ENCODE data around the gene PDE6B. TPM values are rescaled to one million over a fixed set of nuclear protein-coding genes. Genes with fewer than 3 reads are reported as not detected.
A peak's percentile ranks its signal among the peaks of the same experiment; 100 is the strongest.

The PDE6B gene
- total and polyA plus RNA-seq, 2 of the 13 experiments (the other 11 are each of a cell fraction or from before 2014, with no cell fraction given) = 0.38 to 0.40 TPM

- TF ChIP-seq, protein P1, sequence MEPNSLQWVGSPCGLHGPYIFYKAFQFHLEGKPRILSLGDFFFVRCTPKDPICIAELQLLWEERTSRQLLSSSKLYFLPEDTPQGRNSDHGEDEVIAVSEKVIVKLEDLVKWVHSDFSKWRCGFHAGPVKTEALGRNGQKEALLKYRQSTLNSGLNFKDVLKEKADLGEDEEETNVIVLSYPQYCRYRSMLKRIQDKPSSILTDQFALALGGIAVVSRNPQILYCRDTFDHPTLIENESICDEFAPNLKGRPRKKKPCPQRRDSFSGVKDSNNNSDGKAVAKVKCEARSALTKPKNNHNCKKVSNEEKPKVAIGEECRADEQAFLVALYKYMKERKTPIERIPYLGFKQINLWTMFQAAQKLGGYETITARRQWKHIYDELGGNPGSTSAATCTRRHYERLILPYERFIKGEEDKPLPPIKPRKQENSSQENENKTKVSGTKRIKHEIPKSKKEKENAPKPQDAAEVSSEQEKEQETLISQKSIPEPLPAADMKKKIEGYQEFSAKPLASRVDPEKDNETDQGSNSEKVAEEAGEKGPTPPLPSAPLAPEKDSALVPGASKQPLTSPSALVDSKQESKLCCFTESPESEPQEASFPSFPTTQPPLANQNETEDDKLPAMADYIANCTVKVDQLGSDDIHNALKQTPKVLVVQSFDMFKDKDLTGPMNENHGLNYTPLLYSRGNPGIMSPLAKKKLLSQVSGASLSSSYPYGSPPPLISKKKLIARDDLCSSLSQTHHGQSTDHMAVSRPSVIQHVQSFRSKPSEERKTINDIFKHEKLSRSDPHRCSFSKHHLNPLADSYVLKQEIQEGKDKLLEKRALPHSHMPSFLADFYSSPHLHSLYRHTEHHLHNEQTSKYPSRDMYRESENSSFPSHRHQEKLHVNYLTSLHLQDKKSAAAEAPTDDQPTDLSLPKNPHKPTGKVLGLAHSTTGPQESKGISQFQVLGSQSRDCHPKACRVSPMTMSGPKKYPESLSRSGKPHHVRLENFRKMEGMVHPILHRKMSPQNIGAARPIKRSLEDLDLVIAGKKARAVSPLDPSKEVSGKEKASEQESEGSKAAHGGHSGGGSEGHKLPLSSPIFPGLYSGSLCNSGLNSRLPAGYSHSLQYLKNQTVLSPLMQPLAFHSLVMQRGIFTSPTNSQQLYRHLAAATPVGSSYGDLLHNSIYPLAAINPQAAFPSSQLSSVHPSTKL (CRISPR knock-in tag; IDR thresholded peaks at IDR 0.05) = peak; percentile 22; the same call in 1 of the 2 replicates
- TF ChIP-seq CAMTA2 (CRISPR knock-in tag; IDR thresholded peaks at IDR 0.05; ENCODE audit: borderline replicate concordance) (0 out of 2 replicates have a peak, but pooled peaks have one; percentile 49), ZNF333 (CRISPR knock-in tag; IDR thresholded peaks at IDR 0.05; ENCODE audit: borderline replicate concordance) (no peak), ZBTB3 (CRISPR knock-in tag; IDR thresholded peaks at IDR 0.05; ENCODE audit: borderline replicate concordance, low read depth) (peak; percentile 99), TCF12 (IDR thresholded peaks at IDR 0.05) (no peak), TCF12 (CRISPR knock-in tag; IDR thresholded peaks at IDR 0.05) (no peak), SPEN (CRISPR knock-in tag; IDR thresholded peaks at IDR 0.05; ENCODE audit: low read depth) (0 out of 2 replicates have a peak, but pooled peaks have one; percentile 31), ZNF263 (CRISPR knock-in tag; IDR thresholded peaks at IDR 0.05) (peak; percentile 84), AGO2 (optimal IDR thresholded peaks at IDR 0.05; ENCODE audit: low read depth, low read length) (peak; percentile 48), POGZ (CRISPR knock-in tag; IDR thresholded peaks at IDR 0.05) (no peak), SP4 (CRISPR knock-in tag; IDR thresholded peaks at IDR 0.05) (peak; percentile 60; the same call in 1 of the 2 replicates)
- TF ChIP-seq, protein P2, sequence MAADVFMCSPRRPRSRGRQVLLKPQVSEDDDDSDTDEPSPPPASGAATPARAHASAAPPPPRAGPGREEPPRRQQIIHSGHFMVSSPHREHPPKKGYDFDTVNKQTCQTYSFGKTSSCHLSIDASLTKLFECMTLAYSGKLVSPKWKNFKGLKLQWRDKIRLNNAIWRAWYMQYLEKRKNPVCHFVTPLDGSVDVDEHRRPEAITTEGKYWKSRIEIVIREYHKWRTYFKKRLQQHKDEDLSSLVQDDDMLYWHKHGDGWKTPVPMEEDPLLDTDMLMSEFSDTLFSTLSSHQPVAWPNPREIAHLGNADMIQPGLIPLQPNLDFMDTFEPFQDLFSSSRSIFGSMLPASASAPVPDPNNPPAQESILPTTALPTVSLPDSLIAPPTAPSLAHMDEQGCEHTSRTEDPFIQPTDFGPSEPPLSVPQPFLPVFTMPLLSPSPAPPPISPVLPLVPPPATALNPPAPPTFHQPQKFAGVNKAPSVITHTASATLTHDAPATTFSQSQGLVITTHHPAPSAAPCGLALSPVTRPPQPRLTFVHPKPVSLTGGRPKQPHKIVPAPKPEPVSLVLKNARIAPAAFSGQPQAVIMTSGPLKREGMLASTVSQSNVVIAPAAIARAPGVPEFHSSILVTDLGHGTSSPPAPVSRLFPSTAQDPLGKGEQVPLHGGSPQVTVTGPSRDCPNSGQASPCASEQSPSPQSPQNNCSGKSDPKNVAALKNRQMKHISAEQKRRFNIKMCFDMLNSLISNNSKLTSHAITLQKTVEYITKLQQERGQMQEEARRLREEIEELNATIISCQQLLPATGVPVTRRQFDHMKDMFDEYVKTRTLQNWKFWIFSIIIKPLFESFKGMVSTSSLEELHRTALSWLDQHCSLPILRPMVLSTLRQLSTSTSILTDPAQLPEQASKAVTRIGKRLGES (CRISPR knock-in tag; IDR thresholded peaks at IDR 0.05; ENCODE audit: borderline replicate concordance) = no peak
- TF ChIP-seq, protein P3, sequence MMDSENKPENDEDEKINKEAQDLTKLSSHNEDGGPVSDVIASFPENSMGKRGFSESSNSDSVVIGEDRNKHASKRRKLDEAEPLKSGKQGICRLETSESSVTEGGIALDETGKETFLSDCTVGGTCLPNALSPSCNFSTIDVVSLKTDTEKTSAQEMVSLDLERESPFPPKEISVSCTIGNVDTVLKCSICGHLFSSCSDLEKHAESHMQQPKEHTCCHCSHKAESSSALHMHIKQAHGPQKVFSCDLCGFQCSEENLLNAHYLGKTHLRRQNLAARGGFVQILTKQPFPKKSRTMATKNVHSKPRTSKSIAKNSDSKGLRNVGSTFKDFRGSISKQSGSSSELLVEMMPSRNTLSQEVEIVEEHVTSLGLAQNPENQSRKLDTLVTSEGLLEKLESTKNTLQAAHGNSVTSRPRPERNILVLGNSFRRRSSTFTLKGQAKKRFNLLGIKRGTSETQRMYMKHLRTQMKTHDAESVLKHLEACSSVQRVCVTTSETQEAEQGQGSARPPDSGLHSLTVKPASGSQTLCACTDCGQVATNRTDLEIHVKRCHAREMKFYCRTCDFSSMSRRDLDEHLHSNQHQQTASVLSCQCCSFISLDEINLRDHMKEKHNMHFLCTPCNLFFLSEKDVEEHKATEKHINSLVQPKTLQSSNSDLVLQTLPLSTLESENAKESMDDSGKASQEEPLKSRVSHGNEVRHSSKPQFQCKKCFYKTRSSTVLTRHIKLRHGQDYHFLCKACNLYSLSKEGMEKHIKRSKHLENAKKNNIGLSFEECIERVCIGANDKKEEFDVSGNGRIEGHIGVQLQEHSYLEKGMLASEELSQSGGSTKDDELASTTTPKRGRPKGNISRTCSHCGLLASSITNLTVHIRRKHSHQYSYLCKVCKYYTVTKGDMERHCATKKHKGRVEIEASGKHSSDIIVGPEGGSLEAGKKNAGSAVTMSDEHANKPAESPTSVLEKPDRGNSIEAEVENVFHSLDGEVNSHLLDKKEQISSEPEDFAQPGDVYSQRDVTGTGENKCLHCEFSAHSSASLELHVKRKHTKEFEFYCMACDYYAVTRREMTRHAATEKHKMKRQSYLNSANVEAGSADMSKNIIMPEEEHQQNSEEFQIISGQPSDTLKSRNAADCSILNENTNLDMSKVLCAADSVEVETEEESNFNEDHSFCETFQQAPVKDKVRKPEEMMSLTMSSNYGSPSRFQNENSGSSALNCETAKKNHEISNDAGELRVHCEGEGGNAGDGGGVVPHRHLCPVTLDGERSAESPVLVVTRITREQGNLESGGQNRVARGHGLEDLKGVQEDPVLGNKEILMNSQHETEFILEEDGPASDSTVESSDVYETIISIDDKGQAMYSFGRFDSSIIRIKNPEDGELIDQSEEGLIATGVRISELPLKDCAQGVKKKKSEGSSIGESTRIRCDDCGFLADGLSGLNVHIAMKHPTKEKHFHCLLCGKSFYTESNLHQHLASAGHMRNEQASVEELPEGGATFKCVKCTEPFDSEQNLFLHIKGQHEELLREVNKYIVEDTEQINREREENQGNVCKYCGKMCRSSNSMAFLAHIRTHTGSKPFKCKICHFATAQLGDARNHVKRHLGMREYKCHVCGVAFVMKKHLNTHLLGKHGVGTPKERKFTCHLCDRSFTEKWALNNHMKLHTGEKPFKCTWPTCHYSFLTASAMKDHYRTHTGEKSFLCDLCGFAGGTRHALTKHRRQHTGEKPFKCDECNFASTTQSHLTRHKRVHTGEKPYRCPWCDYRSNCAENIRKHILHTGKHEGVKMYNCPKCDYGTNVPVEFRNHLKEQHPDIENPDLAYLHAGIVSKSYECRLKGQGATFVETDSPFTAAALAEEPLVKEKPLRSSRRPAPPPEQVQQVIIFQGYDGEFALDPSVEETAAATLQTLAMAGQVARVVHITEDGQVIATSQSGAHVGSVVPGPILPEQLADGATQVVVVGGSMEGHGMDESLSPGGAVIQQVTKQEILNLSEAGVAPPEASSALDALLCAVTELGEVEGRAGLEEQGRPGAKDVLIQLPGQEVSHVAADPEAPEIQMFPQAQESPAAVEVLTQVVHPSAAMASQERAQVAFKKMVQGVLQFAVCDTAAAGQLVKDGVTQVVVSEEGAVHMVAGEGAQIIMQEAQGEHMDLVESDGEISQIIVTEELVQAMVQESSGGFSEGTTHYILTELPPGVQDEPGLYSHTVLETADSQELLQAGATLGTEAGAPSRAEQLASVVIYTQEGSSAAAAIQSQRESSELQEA (CRISPR knock-in tag; IDR thresholded peaks at IDR 0.05; ENCODE audit: not compliant biosample characterization) = peak; percentile 83
These were observed 56.5 kb downstream of the PDE6B start (continued) for GRCh38 chr4:681736-682451.
